Peyer's patch (tissue), 4 donors: Measurements from ENCODE around the gene NEK4.

Experiments
- CTCF ChIP-seq, 6 experiments: fragments of 450-650 bp in 4 of 6; fragments of 200-600 bp in 2 of 6; sonication (generic) in 1 of 6; IDR thresholded peaks; one replicate each; pipeline ENCODE4 v1.5.1; 2017 to 2019; ENCODE audit warnings: antibody characterized with exemption in 6 of 6, mild to moderate bottlenecking in 3 of 6, moderate library complexity in 1 of 6
- POLR2A ChIP-seq, 2 donors: fragments of 450-650 bp; IDR thresholded peaks; one replicate each; pipeline ENCODE4 v1.5.1; 2017; ENCODE audit warnings: antibody characterized with exemption in 2 of 2, mild to moderate bottlenecking in 2 of 2, moderate library complexity in 2 of 2

- TF ChIP-seq CTCF (IDR thresholded peaks at IDR 0.05) (no peak), POLR2A (IDR thresholded peaks at IDR 0.05) (no peak)
These were observed 63.2 kb downstream of the NEK4 start for GRCh38 chr3:52707585-52707984.
